ENCODE data around the gene LYAR. TPM values are rescaled to one million over a fixed set of nuclear protein-coding genes. Genes with fewer than 3 reads are reported as not detected.

LYAR gene
- total and polyA plus RNA-seq, 2 of the 13 experiments (the other 11 are each of a cell fraction or from before 2014, with no cell fraction given): 7.8 to 94.2 TPM

DNA sequence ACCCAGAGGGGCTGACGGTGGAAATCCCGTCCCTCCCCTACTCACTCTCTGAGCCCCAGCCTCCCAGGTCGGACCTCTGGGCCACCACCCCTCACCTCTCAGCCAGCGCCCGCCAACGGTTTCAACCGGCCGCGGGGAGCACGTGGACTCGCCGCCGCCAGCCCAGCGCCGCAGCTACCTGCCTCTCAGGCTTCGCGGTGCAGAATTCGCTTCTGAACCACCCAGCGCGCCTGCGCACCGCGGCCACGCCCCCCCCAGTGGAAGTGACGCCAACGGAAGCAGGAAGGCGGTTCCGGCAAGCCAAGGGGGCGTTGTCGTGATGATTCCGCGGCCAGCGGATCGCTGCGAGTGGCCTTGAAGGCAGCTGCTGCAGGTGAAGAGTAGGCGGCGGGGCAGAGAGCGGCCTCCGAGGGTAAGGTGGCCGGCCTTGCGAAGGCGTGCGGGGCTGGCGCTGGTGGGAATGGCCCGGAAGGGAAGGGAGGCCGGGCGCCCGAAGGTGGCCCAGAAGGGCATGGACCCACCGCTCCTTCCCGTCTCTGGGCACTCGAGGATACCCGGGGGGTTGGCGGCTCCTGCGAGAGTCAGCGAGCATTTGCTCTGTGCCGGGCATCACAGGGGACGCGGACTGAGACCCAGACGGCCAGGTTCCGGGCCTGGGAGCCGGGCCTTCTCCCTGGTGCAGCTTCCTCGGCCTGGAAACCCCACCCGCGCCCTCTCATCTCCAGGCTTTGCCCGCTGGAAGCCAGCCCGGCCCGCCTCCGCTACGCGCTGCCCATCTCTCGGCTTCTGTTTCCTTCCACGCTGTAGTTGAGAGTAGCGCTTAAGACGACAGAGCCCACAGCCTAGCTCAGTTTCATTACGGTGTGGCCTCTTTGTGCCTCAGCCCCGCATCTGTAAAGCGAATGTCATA is at the start of gene LYAR, which contains the start of gene ZBTB49 (continued):
- peak; percentile 72 for TF ChIP-seq ZNF276 (CRISPR knock-in tag; IDR thresholded peaks at IDR 0.05; ENCODE audit: low read depth)
- 0 out of 2 replicates have a peak, but pooled peaks have one; percentile 20 for TF ChIP-seq TP53 (CRISPR knock-in tag; conservative IDR thresholded peaks at IDR 0.05)
- TF ChIP-seq, protein P1, sequence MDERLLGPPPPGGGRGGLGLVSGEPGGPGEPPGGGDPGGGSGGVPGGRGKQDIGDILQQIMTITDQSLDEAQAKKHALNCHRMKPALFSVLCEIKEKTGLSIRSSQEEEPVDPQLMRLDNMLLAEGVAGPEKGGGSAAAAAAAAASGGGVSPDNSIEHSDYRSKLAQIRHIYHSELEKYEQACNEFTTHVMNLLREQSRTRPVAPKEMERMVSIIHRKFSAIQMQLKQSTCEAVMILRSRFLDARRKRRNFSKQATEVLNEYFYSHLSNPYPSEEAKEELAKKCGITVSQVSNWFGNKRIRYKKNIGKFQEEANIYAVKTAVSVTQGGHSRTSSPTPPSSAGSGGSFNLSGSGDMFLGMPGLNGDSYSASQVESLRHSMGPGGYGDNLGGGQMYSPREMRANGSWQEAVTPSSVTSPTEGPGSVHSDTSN (CRISPR knock-in tag; IDR thresholded peaks at IDR 0.05): no peak
- peak; percentile 80 for TF ChIP-seq ASH2L (IDR thresholded peaks at IDR 0.05; ENCODE audit: insufficient read length, low read depth, low read length)
- TF ChIP-seq HOXA7 (CRISPR knock-in tag; IDR thresholded peaks at IDR 0.05): no peak
- no peak for TF ChIP-seq GRHL1 (CRISPR knock-in tag; conservative IDR thresholded peaks at IDR 0.05)
- TF ChIP-seq, protein P2, sequence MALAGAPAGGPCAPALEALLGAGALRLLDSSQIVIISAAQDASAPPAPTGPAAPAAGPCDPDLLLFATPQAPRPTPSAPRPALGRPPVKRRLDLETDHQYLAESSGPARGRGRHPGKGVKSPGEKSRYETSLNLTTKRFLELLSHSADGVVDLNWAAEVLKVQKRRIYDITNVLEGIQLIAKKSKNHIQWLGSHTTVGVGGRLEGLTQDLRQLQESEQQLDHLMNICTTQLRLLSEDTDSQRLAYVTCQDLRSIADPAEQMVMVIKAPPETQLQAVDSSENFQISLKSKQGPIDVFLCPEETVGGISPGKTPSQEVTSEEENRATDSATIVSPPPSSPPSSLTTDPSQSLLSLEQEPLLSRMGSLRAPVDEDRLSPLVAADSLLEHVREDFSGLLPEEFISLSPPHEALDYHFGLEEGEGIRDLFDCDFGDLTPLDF (CRISPR knock-in tag; IDR thresholded peaks at IDR 0.05): no peak
- TF ChIP-seq ATAD3A (CRISPR knock-in tag; IDR thresholded peaks at IDR 0.05): no peak
- peak; percentile 97 for TF ChIP-seq HNF1B (CRISPR knock-in tag; IDR thresholded peaks at IDR 0.05)
- peak; percentile 99 for TF ChIP-seq MYC (CRISPR knock-in tag; IDR thresholded peaks at IDR 0.05; ENCODE audit: borderline replicate concordance)
- peak; percentile 90 to 97; a peak in 3 of 4 replicates for TF ChIP-seq KLF16 (CRISPR knock-in tag; IDR thresholded peaks at IDR 0.05)
- no peak for TF ChIP-seq ZBTB1 (CRISPR knock-in tag; IDR thresholded peaks at IDR 0.05; ENCODE audit: borderline replicate concordance)
- TF ChIP-seq RBM39 (IDR thresholded peaks at IDR 0.05; ENCODE audit: low read depth, low read length, poor library complexity, severe bottlenecking): peak; percentile 50
- no peak for TF ChIP-seq SRSF4 (IDR thresholded peaks at IDR 0.05; ENCODE audit: low read depth, low read length, poor library complexity, severe bottlenecking)
- TF ChIP-seq, protein P3, sequence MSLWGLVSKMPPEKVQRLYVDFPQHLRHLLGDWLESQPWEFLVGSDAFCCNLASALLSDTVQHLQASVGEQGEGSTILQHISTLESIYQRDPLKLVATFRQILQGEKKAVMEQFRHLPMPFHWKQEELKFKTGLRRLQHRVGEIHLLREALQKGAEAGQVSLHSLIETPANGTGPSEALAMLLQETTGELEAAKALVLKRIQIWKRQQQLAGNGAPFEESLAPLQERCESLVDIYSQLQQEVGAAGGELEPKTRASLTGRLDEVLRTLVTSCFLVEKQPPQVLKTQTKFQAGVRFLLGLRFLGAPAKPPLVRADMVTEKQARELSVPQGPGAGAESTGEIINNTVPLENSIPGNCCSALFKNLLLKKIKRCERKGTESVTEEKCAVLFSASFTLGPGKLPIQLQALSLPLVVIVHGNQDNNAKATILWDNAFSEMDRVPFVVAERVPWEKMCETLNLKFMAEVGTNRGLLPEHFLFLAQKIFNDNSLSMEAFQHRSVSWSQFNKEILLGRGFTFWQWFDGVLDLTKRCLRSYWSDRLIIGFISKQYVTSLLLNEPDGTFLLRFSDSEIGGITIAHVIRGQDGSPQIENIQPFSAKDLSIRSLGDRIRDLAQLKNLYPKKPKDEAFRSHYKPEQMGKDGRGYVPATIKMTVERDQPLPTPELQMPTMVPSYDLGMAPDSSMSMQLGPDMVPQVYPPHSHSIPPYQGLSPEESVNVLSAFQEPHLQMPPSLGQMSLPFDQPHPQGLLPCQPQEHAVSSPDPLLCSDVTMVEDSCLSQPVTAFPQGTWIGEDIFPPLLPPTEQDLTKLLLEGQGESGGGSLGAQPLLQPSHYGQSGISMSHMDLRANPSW (CRISPR knock-in tag; IDR thresholded peaks at IDR 0.05; ENCODE audit: borderline replicate concordance): no peak
- TF ChIP-seq ZBTB8A (CRISPR knock-in tag; IDR thresholded peaks at IDR 0.05; ENCODE audit: borderline replicate concordance, low read depth): no peak; the same call in 1 of the 2 replicates

All from HepG2 (cell line).